Esophagus squamous epithelium (tissue), 5 donors: ENCODE results near the gene CHD3. TPM values are rescaled to one million over a fixed set of nuclear protein-coding genes. Genes with fewer than 3 reads are reported as not detected.
"Not testable (repeated sequence)": the region's sequence is repeated elsewhere in the genome, so short reads cannot be mapped to it uniquely, and the experiment has no call there.

ENCODE experiments used
- DNase-seq: peaks from one replicate; lab custom pipeline; 2025; lab: John Stamatoyannopoulos, UW
- H3K27ac ChIP-seq, 4 donors: fragments of 200-600 bp; sonication (generic); one replicate each; pipeline ENCODE4 v1.5.1; 2016 to 2019; ENCODE audit warnings: mild to moderate bottlenecking in 1 of 4
- H3K27me3 ChIP-seq, 4 donors: fragments of 200-600 bp; sonication (generic); 1 replicate in 3 of 4; 2 replicates in 1 of 4; pipeline versions ENCODE4 v1.5.1 to v1.6.0; 2017 to 2021; ENCODE audit warnings: antibody characterized with exemption in 1 of 4
- H3K36me3 ChIP-seq, 3 donors: fragments of 200-600 bp; sonication (generic); one replicate each; pipeline ENCODE4 v1.5.1; 2016 to 2019
- H3K4me1 ChIP-seq, 3 donors: fragments of 200-600 bp; sonication (generic); one replicate each; pipeline ENCODE4 v1.5.1; 2017 to 2019
- H3K4me3 ChIP-seq, 4 donors: fragments of 200-600 bp; sonication (generic); 1 replicate in 3 of 4; 2 replicates in 1 of 4; pipeline ENCODE4 v1.5.1; 2016 to 2019; ENCODE audit warnings: mild to moderate bottlenecking in 2 of 4, moderate library complexity in 1 of 4
- H3K9me3 ChIP-seq, 3 donors: fragments of 200-600 bp; sonication (generic); one replicate each; pipeline ENCODE4 v1.5.1; 2016 to 2019
- CTCF ChIP-seq, 6 experiments: fragments of 450-650 bp in 4 of 6; fragments of 200-600 bp in 2 of 6; sonication (generic) in 2 of 6; IDR thresholded peaks; one replicate each; pipeline ENCODE4 v1.5.1; 2016 to 2019; ENCODE audit warnings: antibody characterized with exemption in 6 of 6, mild to moderate bottlenecking in 4 of 6, moderate library complexity in 4 of 6
- POLR2A ChIP-seq, 4 donors: fragments of 450-650 bp; IDR thresholded peaks; one replicate each; pipeline ENCODE4 v1.6.1; 2017; ENCODE audit warnings: antibody characterized with exemption in 4 of 4, mild to moderate bottlenecking in 4 of 4, moderate library complexity in 3 of 4
- WGBS, 2 donors: methylation state at CpG; one replicate each; pipeline ENCODE4 v1.1.5; 2018; 5-methylcytosine and 5-hydroxymethylcytosine counted together
- intact Hi-C: fragments of 100-400 bp; cut with DNase I; formaldehyde crosslinking; loops from one replicate; pipeline ENCODE4 v1.15.0; 2022
- total RNA-seq, 4 donors: library from RNA; depleted of rRNA; stranded (reverse); fragments of >200 nt; gene quantifications; one replicate each; pipeline ENCODE4 v1.1.0, GENCODE V29; 2016
- donor health status: DM: yes; HTN: yes; CAD: no.

Gene CHD3
- total RNA-seq, 4 donors from 2014 or later: 57.7 to 93.5 (median 73.0) TPM

GRCh38 chr17:7947651-7948050 lies 59.1 kb downstream of the CHD3 start:
- no peaks in the 10 kb centered on the region for H3K9me3 ChIP-seq
- intact Hi-C loops: no loop called here
- no peak for TF ChIP-seq POLR2A (IDR thresholded peaks at IDR 0.05)
- TF ChIP-seq CTCF (IDR thresholded peaks at IDR 0.05): no peak
- DNase-seq: no peak
- H3K27me3 ChIP-seq: no peaks in the 10 kb centered on the region
- no peaks in the 10 kb centered on the region for H3K4me1 ChIP-seq
- H3K4me3 ChIP-seq: no peak overlapping the region
- WGBS, 2 donors: 83 to 90% methylated on average over 3 to 5 of the region's 5 CpGs
- peaks cover 13 to 71% (median 29%) of the 10 kb centered on the region in 3 donors for H3K36me3 ChIP-seq
- no peak overlapping the region for H3K27ac ChIP-seq

- H3K4me3 ChIP-seq: no peak overlapping the region
- no peaks in the 10 kb centered on the region for H3K4me1 ChIP-seq
- TF ChIP-seq POLR2A (IDR thresholded peaks at IDR 0.05): no peak
- TF ChIP-seq CTCF (IDR thresholded peaks at IDR 0.05): no peak
- peaks cover 0 to 43% (median 9%) of the 10 kb centered on the region in 3 donors for H3K36me3 ChIP-seq
- no peaks in the 10 kb centered on the region for H3K27me3 ChIP-seq
- intact Hi-C loops: no loop called here
- 77 to 85% methylated on average over 3 of the region's 3 CpGs for WGBS, 2 donors
- H3K27ac ChIP-seq: no peak overlapping the region
- no peaks in the 10 kb centered on the region for H3K9me3 ChIP-seq
- DNase-seq: no peak
Observed at GRCh38 chr17:7950578-7950977, 62.0 kb downstream of the CHD3 start.

- Histone ChIP-seq H3K36me3 (peaks cover 0 to 36% (median 3%) of the 10 kb centered on the region in 3 donors), H3K27ac (no peak overlapping the region), H3K4me3 (no peak overlapping the region), H3K4me1 (no peaks in the 10 kb centered on the region), H3K9me3 (no peaks in the 10 kb centered on the region), H3K27me3 (no peaks in the 10 kb centered on the region)
- intact Hi-C loops: no loop called here
- 71 to 73% methylated on average over 5 of the region's 5 CpGs for WGBS, 2 donors
- no peak for DNase-seq
- TF ChIP-seq CTCF (IDR thresholded peaks at IDR 0.05): no peak
- TF ChIP-seq POLR2A (IDR thresholded peaks at IDR 0.05): no peak
Observed at GRCh38 chr17:7951143-7951792, 62.7 kb downstream of the CHD3 start.

DNA sequence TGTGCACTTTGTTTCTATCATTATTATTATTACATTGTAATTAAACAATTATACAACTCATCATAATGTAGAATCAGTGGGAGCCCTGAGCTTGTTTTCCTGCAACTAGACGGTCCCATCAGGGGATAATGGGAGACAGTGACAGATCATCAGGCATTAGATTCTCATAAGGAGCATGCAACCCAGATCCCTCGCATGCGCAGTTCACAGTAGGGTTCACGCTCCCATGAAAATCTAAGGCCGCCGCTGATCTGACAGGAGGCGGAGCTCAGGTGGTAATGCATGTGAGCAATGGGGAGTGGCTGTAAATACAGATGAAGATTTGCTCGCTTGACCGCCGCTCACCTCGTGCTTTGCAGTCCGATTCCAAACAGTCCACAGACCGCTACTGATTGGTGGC lies 64.7 kb downstream of the CHD3 start:
- H3K36me3 ChIP-seq: peaks cover 0 to 17% (median 0%) of the 10 kb centered on the region in 3 donors
- H3K4me3 ChIP-seq, H3K4me1 ChIP-seq, H3K27me3 ChIP-seq, DNase-seq, intact Hi-C loops, H3K27ac ChIP-seq, H3K9me3 ChIP-seq: not testable (repeated sequence)
- 88 to 93% methylated on average over 2 to 11 of the region's 13 CpGs for WGBS, 2 donors

DNA sequence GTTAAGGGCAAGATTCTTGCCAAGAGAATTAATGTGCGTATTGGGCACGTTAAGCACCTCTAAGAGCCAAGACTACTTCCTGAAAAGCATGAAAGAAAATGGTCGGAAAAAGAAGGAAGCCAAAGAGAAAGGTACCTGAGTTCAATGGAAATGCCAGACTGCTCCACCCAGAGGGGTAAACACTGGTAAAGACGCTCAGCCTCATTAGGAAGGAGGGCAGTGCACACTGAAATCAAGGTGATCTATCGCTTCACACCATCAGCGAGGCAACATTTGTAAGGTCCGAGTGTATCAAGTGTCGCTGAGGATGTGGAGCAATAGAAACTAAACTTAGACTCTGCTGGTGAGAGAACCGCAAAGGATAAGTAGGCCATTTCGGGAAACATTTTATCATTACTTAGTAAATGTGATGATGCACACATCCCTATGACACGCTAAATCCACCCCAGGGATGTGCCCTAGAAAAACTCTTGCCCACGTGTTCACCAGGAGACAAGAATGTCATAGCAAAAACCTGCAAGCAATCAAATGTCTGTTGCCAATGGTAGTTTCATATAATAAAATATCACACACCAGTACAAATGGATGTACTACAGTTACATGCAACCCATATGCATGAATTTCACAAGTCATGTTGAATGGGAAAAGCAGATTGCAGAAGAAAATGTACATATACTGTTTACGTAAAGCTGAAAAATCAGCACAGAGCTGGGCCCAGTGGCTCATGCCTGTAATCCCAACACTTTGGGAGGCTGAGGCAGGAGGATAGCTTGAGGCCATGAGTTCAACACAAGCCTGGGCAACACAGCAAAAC lies 67.0 kb downstream of the CHD3 start:
- Histone ChIP-seq H3K27ac (no peak overlapping the region), H3K4me3 (no peak overlapping the region), H3K27me3 (peaks cover 0 to 18% (median 0%) of the 10 kb centered on the region in 4 donors), H3K4me1 (no peaks in the 10 kb centered on the region), H3K9me3 (no peaks in the 10 kb centered on the region), H3K36me3 (no peaks in the 10 kb centered on the region)
- TF ChIP-seq CTCF (IDR thresholded peaks at IDR 0.05) (no peak), POLR2A (IDR thresholded peaks at IDR 0.05) (no peak)
- intact Hi-C loops: no loop called here
- no peak for DNase-seq
- WGBS, 2 donors: 66 to 69% methylated on average over 13 of the region's 13 CpGs
